Vagina (tissue), 2 donors: Measurements from ENCODE around the gene ZNF280C.

ENCODE experiments used
- CTCF ChIP-seq, 3 experiments: fragments of 450-650 bp in 2 of 3; fragments of 200-600 bp in 1 of 3; sonication (generic) in 1 of 3; IDR thresholded peaks; one replicate each; pipeline ENCODE4 v1.5.1; 2017 to 2019; ENCODE audit warnings: antibody characterized with exemption in 3 of 3, mild to moderate bottlenecking in 2 of 3, moderate library complexity in 2 of 3
- POLR2A ChIP-seq, 2 donors: fragments of 450-650 bp; IDR thresholded peaks; one replicate each; pipeline ENCODE4 v1.6.1; 2017; ENCODE audit warnings: antibody characterized with exemption in 2 of 2, mild to moderate bottlenecking in 2 of 2, moderate library complexity in 2 of 2

DNA sequence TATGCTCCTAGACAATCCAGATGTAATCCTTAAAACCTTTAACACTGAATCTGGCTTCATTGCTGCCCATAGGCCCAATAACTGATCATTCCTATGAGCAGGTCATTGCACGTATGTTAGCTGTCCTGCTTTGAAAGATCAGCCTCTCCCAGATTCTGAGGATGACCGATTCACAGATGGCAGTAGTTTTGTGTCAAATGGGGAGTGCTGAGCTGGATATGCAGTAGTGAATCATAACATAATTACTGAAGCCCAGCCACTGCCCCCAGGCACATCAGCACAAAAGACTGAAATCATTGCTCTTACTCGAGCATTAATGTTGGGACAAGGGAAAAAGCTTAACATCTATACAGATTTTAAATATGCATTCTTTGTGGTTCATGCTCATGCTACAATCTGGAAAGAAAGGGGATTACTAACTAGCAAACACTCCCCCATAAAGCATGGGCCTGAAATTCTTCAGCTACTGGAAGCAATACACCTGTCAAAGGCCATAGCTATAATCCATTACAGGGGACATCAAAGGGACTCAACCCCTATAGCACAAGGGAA lies 16.4 kb upstream of the ZNF280C start:
- TF ChIP-seq CTCF (IDR thresholded peaks at IDR 0.05) (no peak), POLR2A (IDR thresholded peaks at IDR 0.05) (no peak)
